Breast epithelium (tissue), 3 donors: ENCODE measurements around the gene ANKRD39.

ENCODE experiments used
- CTCF ChIP-seq, 3 donors: fragments of 450-650 bp; IDR thresholded peaks; one replicate each; pipeline ENCODE4 v1.5.1; 2016 to 2017; ENCODE audit warnings: antibody characterized with exemption in 3 of 3, mild to moderate bottlenecking in 3 of 3, moderate library complexity in 3 of 3
- POLR2A ChIP-seq: fragments of 450-650 bp; IDR thresholded peaks from one replicate; pipeline ENCODE4 v1.6.1; 2016; ENCODE audit warnings: antibody characterized with exemption, mild to moderate bottlenecking, moderate library complexity
- POLR2AphosphoS5 ChIP-seq, 3 donors: sonication (generic); formaldehyde crosslinking; IDR thresholded peaks; one replicate each; pipeline ENCODE4 v1.6.1; 2017; ENCODE audit warnings: antibody characterized with exemption in 3 of 3

GRCh38 chr2:96821113-96821675, 36.6 kb downstream of the ANKRD39 start:
- TF ChIP-seq CTCF (IDR thresholded peaks at IDR 0.05) (no peak), POLR2A (no peak), POLR2AphosphoS5 (IDR thresholded peaks at IDR 0.05) (no peak)
